Hematopoietic multipotent progenitor cell (in vitro differentiated cells): ENCODE measurements around the gene SLC6A11. TPM values are rescaled to one million over a fixed set of nuclear protein-coding genes. Genes with fewer than 3 reads are reported as not detected.

Source experiments
- DNase-seq, 3 donors: peaks; one replicate each; pipeline ENCODE4 v3.0.0-alpha.2; 2011 to 2015; ENCODE audit warnings: low read depth in 2 of 3, low spot score in 2 of 3
- total RNA-seq: library from RNA; depleted of rRNA; stranded (reverse); fragments of >200 nt; gene quantifications from one replicate; pipeline ENCODE4 v1.2.3, GENCODE V29; 2012

Gene SLC6A11
- total RNA-seq, 1 donor = under 0.01 TPM

GRCh38 chr3:10882851-10883250 lies 66.8 kb downstream of the SLC6A11 start:
- DNase-seq = no peak

GRCh38 chr3:10883478-10884234 lies 67.6 kb downstream of the SLC6A11 start:
- peak in 2 of 3 donors; percentile 26 to 50 for DNase-seq

GRCh38 chr3:10887015-10887414 lies 71.0 kb downstream of the SLC6A11 start:
- no peak for DNase-seq

DNA sequence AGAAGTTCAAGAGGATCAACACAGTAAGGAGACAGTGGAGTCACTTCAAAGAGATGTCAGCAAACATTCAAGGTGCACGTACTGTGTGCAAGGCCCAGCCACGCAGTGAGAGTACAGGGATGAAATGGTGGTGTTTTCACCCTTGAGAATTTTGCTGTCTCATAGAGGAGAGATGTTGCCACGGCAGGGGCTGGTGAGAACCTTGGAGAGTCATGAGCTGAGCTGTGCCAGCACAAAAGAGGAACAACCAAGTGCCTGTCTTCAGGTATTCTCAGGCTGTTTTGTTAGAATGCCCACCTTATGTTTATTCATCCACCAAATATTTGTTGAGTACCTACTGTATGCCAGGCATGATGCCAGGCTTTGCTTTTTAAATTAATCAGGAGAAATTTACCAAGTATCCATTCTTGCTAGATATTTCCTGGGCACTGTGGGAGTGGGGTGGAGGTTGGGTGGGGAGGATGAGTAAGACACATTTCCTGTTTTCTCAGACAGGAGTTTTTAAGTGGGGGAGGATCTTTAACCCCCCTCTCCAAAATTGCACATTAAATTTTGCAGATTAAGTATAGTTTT lies 72.6 kb downstream of the SLC6A11 start:
- DNase-seq = peak in 1 of 3 donors; percentile 57

- DNase-seq = no peak
These were observed 73.4 kb downstream of the SLC6A11 start for GRCh38 chr3:10889206-10889960.

DNA sequence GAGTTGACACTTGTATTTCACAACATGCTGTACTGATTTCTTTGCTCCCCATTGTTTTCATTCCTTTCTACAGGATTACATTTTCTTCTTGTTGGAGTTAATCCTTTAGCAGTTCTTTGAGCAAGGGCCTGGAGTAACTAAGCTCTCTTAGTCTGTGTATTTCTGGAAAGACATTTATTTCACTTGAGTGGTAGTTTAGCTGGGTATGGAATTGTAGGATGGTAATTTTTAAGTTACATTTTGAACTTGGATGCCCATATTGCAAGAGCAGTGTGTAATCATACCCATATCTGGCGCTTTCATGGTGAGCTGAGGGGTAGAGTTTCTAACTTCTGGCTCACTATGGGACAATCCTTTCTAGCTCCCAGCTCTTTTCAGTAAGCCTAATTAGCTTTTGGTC lies 74.6 kb downstream of the SLC6A11 start:
- no peak for DNase-seq

- DNase-seq = no peak
These were observed 76.6 kb downstream of the SLC6A11 start for GRCh38 chr3:10892622-10893021.

DNA sequence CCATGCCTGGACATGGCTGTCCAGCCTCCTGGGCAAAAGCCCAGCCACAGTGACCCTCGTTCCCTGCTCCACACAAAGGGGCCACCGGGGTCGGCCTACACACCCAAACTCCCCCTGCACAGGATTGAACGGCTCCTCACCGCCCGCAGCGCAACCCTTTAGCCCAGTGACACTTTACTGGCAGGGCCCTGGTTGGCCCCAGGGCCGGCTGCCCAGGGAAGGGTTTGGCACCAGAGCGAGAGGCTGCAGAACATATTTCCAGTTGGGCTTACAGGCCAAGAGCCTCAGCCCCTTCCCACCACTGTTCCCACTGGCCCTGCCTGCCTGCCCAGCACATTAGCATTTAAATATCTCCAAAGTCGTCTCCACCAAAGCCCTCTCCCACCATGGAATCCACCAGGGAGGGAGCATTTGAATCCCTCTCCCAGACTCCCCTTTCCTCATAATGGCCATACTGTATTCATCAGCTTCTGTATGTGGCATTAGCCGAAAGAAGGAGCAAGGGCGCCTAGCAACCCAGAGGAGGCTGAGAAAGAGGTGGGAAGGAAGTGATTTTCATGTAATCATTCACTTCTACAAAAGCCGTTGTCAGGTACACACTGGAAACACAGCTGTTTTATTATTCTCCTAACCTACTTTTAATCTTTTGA lies 85.4 kb downstream of the SLC6A11 start:
- no peak for DNase-seq

- no peak for DNase-seq
These were observed 91.2 kb downstream of the SLC6A11 start for GRCh38 chr3:10907262-10907661.

GRCh38 chr3:10910367-10910766 lies 94.3 kb downstream of the SLC6A11 start:
- DNase-seq = no peak

DNA sequence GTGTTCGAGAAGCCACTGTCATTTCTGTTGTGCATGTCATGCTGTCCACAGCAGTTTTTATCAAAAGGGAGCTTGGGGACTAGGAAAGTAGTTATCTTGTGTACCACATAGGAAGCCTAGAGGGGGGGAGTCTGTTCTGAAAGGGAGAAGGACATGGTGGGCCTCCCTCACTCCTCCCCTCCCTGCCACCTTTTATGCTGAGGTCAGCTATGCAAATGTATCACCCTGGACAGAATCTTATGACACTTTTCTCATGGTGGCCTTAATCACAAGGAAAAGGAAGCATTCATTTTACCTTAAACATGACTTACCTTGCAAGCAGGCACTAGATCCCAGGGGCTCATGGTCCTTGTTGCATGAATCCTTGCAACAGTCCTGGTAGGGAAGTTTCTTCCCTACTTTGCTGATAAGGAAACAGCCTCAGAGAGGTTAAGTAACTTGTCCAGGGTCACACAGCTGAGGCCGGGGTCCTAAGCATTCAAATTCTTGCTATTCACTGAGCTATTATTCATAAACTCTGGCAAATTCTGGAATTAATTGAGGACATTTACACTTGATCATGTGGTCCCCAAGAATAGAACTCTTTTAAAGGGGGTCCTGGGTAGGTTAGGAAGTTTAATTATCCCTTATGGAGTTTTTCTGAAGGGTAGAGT lies 95.4 kb downstream of the SLC6A11 start:
- no peak for DNase-seq

- no peak for DNase-seq
These were observed 96.8 kb downstream of the SLC6A11 start for GRCh38 chr3:10912786-10913185.

- DNase-seq = no peak
These were observed 99.3 kb downstream of the SLC6A11 start for GRCh38 chr3:10915376-10915775.

- no peak for DNase-seq
These were observed 101.1 kb downstream of the SLC6A11 start for GRCh38 chr3:10917176-10917575.

DNA sequence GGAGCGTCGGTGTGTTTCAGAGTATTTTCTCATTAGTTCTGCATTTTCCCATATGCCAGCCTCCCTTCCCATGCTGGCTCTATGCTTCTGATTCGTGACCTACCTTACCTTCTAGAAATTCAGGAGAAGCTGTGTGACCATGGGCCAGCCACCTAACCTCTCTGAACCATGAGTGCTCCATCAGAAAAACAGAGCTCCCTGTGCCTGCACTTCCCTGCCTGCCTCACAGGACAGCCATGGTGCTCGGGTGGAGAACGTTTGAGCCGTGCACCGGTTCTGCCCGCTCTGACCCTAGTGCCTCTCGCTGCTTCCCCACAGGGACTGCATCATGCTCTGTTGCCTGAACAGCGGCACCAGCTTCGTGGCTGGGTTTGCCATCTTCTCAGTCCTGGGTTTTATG lies 102.0 kb downstream of the SLC6A11 start:
- no peak for DNase-seq

DNA sequence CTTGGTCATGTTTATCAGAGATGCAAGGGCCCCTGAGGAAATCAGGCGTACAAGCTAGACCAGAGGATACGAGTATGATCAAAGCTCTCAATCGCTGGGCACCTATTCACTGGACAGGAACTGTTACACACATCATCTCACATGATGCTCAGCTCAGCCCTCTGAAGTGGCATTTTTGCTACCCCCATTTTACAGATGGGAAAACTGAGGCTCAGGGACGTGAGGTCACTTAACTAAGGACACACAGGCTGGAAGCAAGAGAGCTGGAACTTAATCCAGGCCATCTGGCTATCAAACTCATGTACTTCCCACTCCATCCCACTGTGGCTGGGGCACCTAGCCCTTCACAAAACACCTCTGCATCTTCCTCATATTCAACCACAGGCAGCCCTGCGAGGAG lies 103.6 kb downstream of the SLC6A11 start:
- no peak for DNase-seq

- DNase-seq = no peak
These were observed 109.6 kb downstream of the SLC6A11 start for GRCh38 chr3:10925436-10926255.

DNA sequence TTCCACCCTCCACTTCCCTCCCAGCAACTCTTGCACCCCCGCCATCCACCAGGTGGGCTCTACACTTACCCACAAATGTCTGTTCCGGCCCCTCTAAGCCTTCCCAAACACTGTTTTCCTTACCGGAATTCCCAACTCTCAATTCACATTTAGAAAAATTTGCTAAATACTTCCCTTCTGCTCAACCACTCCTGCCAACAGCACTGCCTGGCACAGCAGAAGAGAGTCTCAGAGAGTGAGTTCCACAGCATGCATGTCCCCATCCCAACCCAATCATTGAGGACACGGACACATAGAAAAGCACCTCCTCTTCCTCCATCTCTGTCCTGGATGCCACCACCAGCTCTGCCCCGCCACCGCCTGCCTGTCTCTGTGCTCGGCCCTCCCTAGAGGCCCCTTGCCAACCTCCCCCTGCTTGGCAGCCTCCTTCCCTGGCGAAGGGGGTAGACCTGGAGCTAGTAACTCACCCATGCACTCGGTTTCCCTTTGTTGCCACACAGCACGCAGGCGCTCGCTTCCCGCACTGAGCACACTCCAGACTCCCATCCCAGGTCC lies 110.3 kb downstream of the SLC6A11 start:
- no peak for DNase-seq

GRCh38 chr3:10926811-10927521 lies 110.9 kb downstream of the SLC6A11 start:
- DNase-seq = no peak
